HG03108 (cell line): ENCODE results near the gene RAD51.
A peak's percentile ranks its signal among the peaks of the same experiment; 100 is the strongest.
"Not testable (repeated sequence)": the region's sequence is repeated elsewhere in the genome, so short reads cannot be mapped to it uniquely, and the experiment has no call there.

ENCODE experiments used
- ATAC-seq: cut with Tn5 transposase; IDR thresholded peaks from one replicate; pipeline ENCODE4 v1.9.1; 2021; ENCODE audit warnings: moderate library complexity; ENCODE audit not compliant: unreplicated experiment

Gene RAD51

GRCh38 chr15:40694688-40695468, at the start of gene RAD51:
RAD51 (plus strand) TSS chr15:40695174; CDS start chr15:40698759, 3,585 bp downstream.
- ATAC-seq = peak; percentile 84

GRCh38 chr15:40647523-40647922, 47.5 kb upstream of the RAD51 start:
- ATAC-seq = no peak

GRCh38 chr15:40650479-40650878, 44.5 kb upstream of the RAD51 start:
- no peak for ATAC-seq

GRCh38 chr15:40660686-40661085, 34.3 kb upstream of the RAD51 start:
- no peak for ATAC-seq

- ATAC-seq = no peak
Measured at GRCh38 chr15:40664909-40665308, 30.1 kb upstream of the RAD51 start.

GRCh38 chr15:40676290-40676689, 18.7 kb upstream of the RAD51 start:
- ATAC-seq = not testable (repeated sequence)

GRCh38 chr15:40676906-40677305, 18.1 kb upstream of the RAD51 start:
- ATAC-seq = not testable (repeated sequence)

- no peak for ATAC-seq
Measured at GRCh38 chr15:40680151-40680550, 14.8 kb upstream of the RAD51 start.

GRCh38 chr15:40680959-40681358, 14.0 kb upstream of the RAD51 start:
- ATAC-seq = not testable (repeated sequence)

- ATAC-seq = no peak
Measured at GRCh38 chr15:40684381-40684780, 10.6 kb upstream of the RAD51 start.

GRCh38 chr15:40685376-40685775, 9.6 kb upstream of the RAD51 start:
- ATAC-seq = no peak

GRCh38 chr15:40688932-40689799, 5.8 kb upstream of the RAD51 start:
- no peak for ATAC-seq

GRCh38 chr15:40691737-40692136, 3.2 kb upstream of the RAD51 start:
- ATAC-seq = no peak

GRCh38 chr15:40693904-40694687, 878 bp upstream of the RAD51 start:
- ATAC-seq = no peak

GRCh38 chr15:40695469-40695890, 506 bp downstream of the RAD51 start:
- ATAC-seq = peak; percentile 21

GRCh38 chr15:40696228-40696627, 1.3 kb downstream of the RAD51 start:
- no peak for ATAC-seq

GRCh38 chr15:40697916-40698315, 2.9 kb downstream of the RAD51 start:
- no peak for ATAC-seq

- ATAC-seq = no peak
Measured at GRCh38 chr15:40702077-40702476, 7.1 kb downstream of the RAD51 start.

- ATAC-seq = no peak
Measured at GRCh38 chr15:40706121-40706520, 11.1 kb downstream of the RAD51 start.

- no peak for ATAC-seq
Measured at GRCh38 chr15:40714144-40714543, 19.2 kb downstream of the RAD51 start.

GRCh38 chr15:40716165-40716564, 21.2 kb downstream of the RAD51 start:
- no peak for ATAC-seq
